PC-9 (cell line): ENCODE results near the gene TADA3. TPM values are rescaled to one million over a fixed set of nuclear protein-coding genes. Genes with fewer than 3 reads are reported as not detected.

Source experiments
- BruUV-seq: library from RNA; stranded (reverse); fragments of 400-500 nt; replicated peaks from 2 replicates; lab custom pipeline; 2021; lab: Mats Ljungman, UMichigan
- CTCF ChIA-PET: fragments of 300-600 bp; sonication (Branson Sonifier 250); formaldehyde crosslinking; loops from one replicate; lab custom pipeline; 2022; ENCODE audit warnings: antibody characterized with exemption; lab: Charles Lee
- POLR2A ChIA-PET: fragments of 300-600 bp; sonication (Branson Sonifier 250); formaldehyde crosslinking; loops from one replicate; lab custom pipeline; 2022; ENCODE audit warnings: antibody characterized with exemption; ENCODE audit not compliant: unreplicated experiment; lab: Charles Lee
- DNase-seq, 2 experiments: peaks; one replicate each; pipeline versions ENCODE4 v3.0.0 to v3.0.0-alpha.2; 2015 to 2022; ENCODE audit warnings: mixed read lengths in 1 of 2
- H2AFZ ChIP-seq: fragments of 200-600 bp; sonication (generic); 2 replicates; pipeline ENCODE4 v1.8.1; 2017; ENCODE audit warnings: antibody characterized with exemption
- H3F3A ChIP-seq: fragments of 200-600 bp; sonication (generic); 2 replicates; pipeline ENCODE4 v1.8.1; 2017; ENCODE audit warnings: antibody characterized with exemption, mild to moderate bottlenecking, low read depth; ENCODE audit not compliant: insufficient read depth
- H3K27ac ChIP-seq: fragments of 200-600 bp; sonication (generic); 2 replicates; pipeline ENCODE4 v1.6.1; 2016; ENCODE audit warnings: mixed run types
- H3K27me3 ChIP-seq: fragments of 200-600 bp; sonication (generic); 2 replicates; pipeline ENCODE4 v1.6.1; 2016; ENCODE audit warnings: low read depth, mixed run types; ENCODE audit not compliant: insufficient read depth
- H3K36me3 ChIP-seq: fragments of 200-600 bp; sonication (generic); 2 replicates; pipeline ENCODE4 v1.6.1; 2016; ENCODE audit warnings: low read depth, mixed run types
- H3K4me1 ChIP-seq: fragments of 200-600 bp; sonication (generic); replicated peaks from 2 replicates; pipeline ENCODE4 v1.6.1; 2016; ENCODE audit warnings: mixed run types; ENCODE audit not compliant: insufficient read depth
- H3K4me2 ChIP-seq: fragments of 200-600 bp; sonication (generic); 2 replicates; pipeline ENCODE4 v1.6.1; 2017; ENCODE audit warnings: mixed run types
- H3K4me3 ChIP-seq: fragments of 200-600 bp; sonication (generic); 2 replicates; pipeline ENCODE4 v1.6.1; 2016; ENCODE audit warnings: mixed run types
- H3K79me2 ChIP-seq: fragments of 200-600 bp; sonication (generic); 2 replicates; pipeline ENCODE4 v1.6.1; 2017; ENCODE audit warnings: low read depth, mixed run types
- H3K9me2 ChIP-seq: fragments of 200-600 bp; sonication (generic); 2 replicates; pipeline ENCODE4 v1.8.1; 2017; ENCODE audit warnings: mild to moderate bottlenecking; ENCODE audit not compliant: insufficient read depth
- H3K9me3 ChIP-seq: fragments of 200-600 bp; sonication (generic); 2 replicates; pipeline ENCODE4 v1.8.1; 2016; ENCODE audit warnings: low read depth; ENCODE audit not compliant: insufficient read depth
- H4K20me1 ChIP-seq: fragments of 200-600 bp; sonication (generic); 2 replicates; pipeline ENCODE4 v1.8.1; 2017; ENCODE audit not compliant: insufficient read depth
- EZH2 ChIP-seq: fragments of 200-600 bp; sonication (generic); IDR thresholded peaks from 2 replicates; pipeline ENCODE4 v1.8.0; 2017; ENCODE audit warnings: antibody characterized with exemption, low read depth
- intact Hi-C: fragments of 100-400 bp; cut with micrococcal nuclease; formaldehyde crosslinking; loops from one replicate; pipeline ENCODE4 v1.10.0; 2022; ENCODE audit not compliant: unreplicated experiment
- total RNA-seq: library from RNA; stranded (reverse); gene quantifications from 2 replicates; pipeline ENCODE4 v1.2.3, GENCODE V29; 2021
- TF ChIP-seq, protein P1 (sequence below): fragments of 200-600 bp; sonication (generic); conservative IDR thresholded peaks from 2 replicates; pipeline ENCODE4 v1.6.1; 2017; ENCODE audit warnings: mixed run types, antibody characterized with exemption, mild to moderate bottlenecking, moderate library complexity

The TADA3 gene
- total RNA-seq, 1 experiment from 2014 or later, result 72.4 TPM

- H3K79me2 ChIP-seq, result no peaks in the 10 kb centered on the region
- no peaks in the 10 kb centered on the region for H3K9me3 ChIP-seq
- BruUV-seq, result no TSS peak
- 0 out of 2 replicates have a peak, but pooled peaks cover 3% of the 10 kb centered on the region for H3F3A ChIP-seq
- no peak overlapping the region for H3K4me3 ChIP-seq
- no peak for TF ChIP-seq EZH2
- TF ChIP-seq, protein P1, sequence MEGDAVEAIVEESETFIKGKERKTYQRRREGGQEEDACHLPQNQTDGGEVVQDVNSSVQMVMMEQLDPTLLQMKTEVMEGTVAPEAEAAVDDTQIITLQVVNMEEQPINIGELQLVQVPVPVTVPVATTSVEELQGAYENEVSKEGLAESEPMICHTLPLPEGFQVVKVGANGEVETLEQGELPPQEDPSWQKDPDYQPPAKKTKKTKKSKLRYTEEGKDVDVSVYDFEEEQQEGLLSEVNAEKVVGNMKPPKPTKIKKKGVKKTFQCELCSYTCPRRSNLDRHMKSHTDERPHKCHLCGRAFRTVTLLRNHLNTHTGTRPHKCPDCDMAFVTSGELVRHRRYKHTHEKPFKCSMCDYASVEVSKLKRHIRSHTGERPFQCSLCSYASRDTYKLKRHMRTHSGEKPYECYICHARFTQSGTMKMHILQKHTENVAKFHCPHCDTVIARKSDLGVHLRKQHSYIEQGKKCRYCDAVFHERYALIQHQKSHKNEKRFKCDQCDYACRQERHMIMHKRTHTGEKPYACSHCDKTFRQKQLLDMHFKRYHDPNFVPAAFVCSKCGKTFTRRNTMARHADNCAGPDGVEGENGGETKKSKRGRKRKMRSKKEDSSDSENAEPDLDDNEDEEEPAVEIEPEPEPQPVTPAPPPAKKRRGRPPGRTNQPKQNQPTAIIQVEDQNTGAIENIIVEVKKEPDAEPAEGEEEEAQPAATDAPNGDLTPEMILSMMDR, result no peak
- ChIA-PET CTCF (no interaction called here), POLR2A (interaction anchor here (0.7 kb wide), 1 partner anchor 24 kb away, joined by 4 read pairs; no protein-coding TSS in a partner anchor)
- no peaks in the 10 kb centered on the region for H3K27me3 ChIP-seq
- no peak overlapping the region for H3K4me2 ChIP-seq
- no peaks in the 10 kb centered on the region for H3K4me1 ChIP-seq
- no peak for DNase-seq
- intact Hi-C loops, result no loop called here
- H3K27ac ChIP-seq, result no peak overlapping the region
- H4K20me1 ChIP-seq, result no peaks in the 10 kb centered on the region; the same call in 1 of the 2 replicates
- no peaks in the 10 kb centered on the region for H3K36me3 ChIP-seq
- no peak overlapping the region for H2AFZ ChIP-seq
- H3K9me2 ChIP-seq, result no peaks in the 10 kb centered on the region
These were observed 12.4 kb downstream of the TADA3 start for GRCh38 chr3:9779721-9780457.

DNA sequence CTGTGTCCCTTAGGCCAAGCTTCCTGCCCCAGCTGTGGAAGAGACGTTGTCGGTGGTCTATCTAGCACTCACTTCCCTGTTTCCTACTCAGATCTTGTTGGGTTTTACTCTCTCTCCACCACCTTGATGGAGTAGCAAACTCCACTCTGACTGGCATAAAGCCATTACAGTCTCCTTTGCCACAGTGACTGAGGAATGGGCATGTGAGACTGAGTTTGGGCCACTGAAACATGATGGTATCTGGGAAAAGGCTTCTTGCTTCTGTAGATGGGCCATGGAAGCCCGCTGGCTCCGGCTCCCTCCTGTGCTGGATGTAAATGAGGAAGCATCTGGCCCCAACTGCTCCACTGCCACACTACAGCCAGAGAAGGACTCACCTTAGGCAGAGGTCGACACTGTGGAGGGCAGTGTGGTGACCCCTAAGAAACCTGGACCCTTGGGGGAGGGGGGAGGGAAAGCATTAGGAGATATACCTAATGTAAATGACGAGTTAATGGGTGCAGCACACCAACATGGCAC is 13.1 kb downstream of the TADA3 start:
- intact Hi-C loops, result no loop called here
- H3K4me3 ChIP-seq, result no peak overlapping the region
- no peak overlapping the region for H2AFZ ChIP-seq
- TF ChIP-seq, protein P1, result no peak
- TF ChIP-seq EZH2, result no peak
- no TSS peak for BruUV-seq
- no peak for DNase-seq
- no peaks in the 10 kb centered on the region for H3K36me3 ChIP-seq
- H3K4me2 ChIP-seq, result no peak overlapping the region
- no peaks in the 10 kb centered on the region for H3K79me2 ChIP-seq
- H3K4me1 ChIP-seq, result no peaks in the 10 kb centered on the region
- no peak overlapping the region for H3K27ac ChIP-seq
- H3K9me2 ChIP-seq, result no peaks in the 10 kb centered on the region
- CTCF ChIA-PET, result no interaction called here
- POLR2A ChIA-PET, result no interaction called here
- no peaks in the 10 kb centered on the region; the same call in 1 of the 2 replicates for H4K20me1 ChIP-seq
- H3K27me3 ChIP-seq, result no peaks in the 10 kb centered on the region
- H3F3A ChIP-seq, result 0 out of 2 replicates have a peak, but pooled peaks cover 3% of the 10 kb centered on the region
- no peaks in the 10 kb centered on the region for H3K9me3 ChIP-seq

GRCh38 chr3:9778143-9779074 is 13.9 kb downstream of the TADA3 start:
- ChIA-PET POLR2A (no interaction called here), CTCF (no interaction called here)
- Histone ChIP-seq H3K4me1 (no peaks in the 10 kb centered on the region), H4K20me1 (no peaks in the 10 kb centered on the region; the same call in 1 of the 2 replicates), H3F3A (0 out of 2 replicates have a peak, but pooled peaks cover 3% of the 10 kb centered on the region), H3K79me2 (no peaks in the 10 kb centered on the region), H3K36me3 (no peaks in the 10 kb centered on the region), H3K4me3 (no peak overlapping the region), H3K27ac (no peak overlapping the region), H2AFZ (no peak overlapping the region), H3K9me2 (no peaks in the 10 kb centered on the region), H3K27me3 (no peaks in the 10 kb centered on the region), H3K9me3 (no peaks in the 10 kb centered on the region), H3K4me2 (no peak overlapping the region)
- TF ChIP-seq, protein P1, result no peak
- no peak for TF ChIP-seq EZH2
- intact Hi-C loops, result no loop called here
- DNase-seq, result no peak
- BruUV-seq, result no TSS peak
